HG02623 (cell line): ENCODE measurements around the gene PIP4P1.
"Not testable (repeated sequence)": the region's sequence is repeated elsewhere in the genome, so short reads cannot be mapped to it uniquely, and the experiment has no call there.

Source experiments
- ATAC-seq: cut with Tn5 transposase; IDR thresholded peaks from one replicate; pipeline ENCODE4 v1.9.1; 2021; ENCODE audit warnings: moderate library complexity; ENCODE audit not compliant: unreplicated experiment

The PIP4P1 gene

DNA sequence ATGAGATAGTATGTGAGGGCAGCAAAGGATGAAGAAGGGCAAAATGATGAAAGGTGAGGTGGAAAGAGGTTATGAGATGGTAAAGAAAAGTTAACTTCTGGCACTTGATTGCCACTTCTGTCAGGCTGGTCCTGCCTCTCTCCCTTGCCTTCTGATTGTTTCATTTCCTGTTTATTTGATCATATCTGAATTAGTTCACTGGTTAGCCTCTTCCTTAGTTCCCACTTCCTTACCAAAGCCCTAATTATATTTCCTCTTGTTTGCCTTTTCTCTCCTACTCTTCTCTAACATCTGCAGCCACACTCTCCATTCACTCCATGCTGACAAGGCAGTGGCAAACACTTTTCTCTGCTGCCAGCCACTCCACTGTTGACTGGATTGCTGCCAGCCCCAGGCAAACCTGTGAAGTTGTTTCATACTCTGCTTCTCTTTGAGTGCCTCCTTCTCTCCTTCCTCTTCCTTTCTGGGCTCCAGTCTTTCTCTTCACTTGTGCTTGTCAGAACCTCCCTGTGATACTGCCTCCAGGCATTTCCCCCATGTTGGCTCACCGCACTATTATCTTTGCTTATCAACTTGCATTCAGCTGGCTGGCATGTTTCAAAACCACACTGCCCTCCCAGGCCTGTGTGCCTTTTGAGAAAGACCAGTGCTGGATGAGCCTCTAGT lies 16.1 kb upstream of the PIP4P1 start:
- ATAC-seq, result no peak

DNA sequence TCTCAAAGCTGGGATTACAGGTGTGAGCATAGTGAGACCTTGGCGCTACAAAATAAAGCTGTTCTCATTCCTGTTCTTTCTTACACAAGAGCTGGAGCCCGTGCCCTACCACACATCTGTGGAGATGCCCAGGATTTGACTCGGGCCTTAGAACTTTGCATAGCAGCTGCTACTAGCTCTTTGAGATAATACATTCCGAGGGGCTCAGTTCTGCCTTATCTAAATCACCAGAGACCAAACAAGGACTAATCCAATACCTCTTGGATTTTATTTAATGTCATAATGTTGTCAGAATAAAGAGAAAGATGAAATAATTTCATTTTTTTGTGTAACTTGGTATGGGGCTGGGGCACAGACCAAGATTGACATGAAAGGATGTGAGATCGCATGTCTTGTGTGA lies 15.5 kb upstream of the PIP4P1 start:
- ATAC-seq, result no peak

DNA sequence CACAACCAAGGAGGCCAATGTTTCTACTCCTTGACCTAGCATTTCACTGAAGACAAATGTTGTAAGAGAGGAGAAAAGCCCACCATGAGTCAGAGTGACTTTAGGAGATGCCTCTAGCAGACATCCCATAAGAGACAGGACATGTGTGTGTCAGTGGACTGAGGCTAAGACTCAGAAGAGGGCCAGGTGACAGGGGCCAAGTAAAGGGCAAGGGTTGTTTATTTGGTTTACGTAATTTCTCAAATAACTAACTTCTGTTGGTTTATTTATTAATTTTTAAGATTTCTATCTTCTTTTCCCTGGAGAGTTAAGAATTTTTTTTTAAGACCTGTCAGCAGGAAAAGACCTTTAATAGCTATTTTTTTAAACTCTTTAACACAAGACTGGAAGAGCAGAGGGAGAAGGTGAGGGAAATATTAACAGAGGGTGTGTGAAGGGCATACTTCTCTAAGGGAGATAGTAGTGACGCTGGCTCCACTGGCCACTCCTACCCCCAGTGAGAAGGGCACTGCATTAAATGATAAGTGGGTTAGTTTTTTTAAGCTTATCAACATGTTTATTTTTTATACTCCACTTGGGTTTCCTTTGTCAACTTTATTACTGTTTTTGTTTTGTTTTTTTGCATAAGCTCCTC lies 11.4 kb upstream of the PIP4P1 start:
- no peak for ATAC-seq

DNA sequence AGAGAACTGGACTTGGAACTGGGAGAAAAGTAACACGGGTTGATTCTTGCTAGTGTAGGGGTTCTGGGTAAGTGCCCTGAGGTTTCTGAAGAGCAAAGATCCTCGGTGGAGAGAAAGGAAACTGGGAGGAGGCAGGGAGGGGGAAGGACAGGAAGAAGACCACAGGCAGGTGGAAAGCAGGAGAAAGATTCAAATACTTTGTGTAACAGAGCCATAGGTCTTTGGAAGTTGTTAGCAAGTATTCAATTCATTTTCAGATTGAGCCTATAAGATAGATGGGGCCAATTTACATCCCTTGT lies 9.3 kb upstream of the PIP4P1 start:
- no peak for ATAC-seq

DNA sequence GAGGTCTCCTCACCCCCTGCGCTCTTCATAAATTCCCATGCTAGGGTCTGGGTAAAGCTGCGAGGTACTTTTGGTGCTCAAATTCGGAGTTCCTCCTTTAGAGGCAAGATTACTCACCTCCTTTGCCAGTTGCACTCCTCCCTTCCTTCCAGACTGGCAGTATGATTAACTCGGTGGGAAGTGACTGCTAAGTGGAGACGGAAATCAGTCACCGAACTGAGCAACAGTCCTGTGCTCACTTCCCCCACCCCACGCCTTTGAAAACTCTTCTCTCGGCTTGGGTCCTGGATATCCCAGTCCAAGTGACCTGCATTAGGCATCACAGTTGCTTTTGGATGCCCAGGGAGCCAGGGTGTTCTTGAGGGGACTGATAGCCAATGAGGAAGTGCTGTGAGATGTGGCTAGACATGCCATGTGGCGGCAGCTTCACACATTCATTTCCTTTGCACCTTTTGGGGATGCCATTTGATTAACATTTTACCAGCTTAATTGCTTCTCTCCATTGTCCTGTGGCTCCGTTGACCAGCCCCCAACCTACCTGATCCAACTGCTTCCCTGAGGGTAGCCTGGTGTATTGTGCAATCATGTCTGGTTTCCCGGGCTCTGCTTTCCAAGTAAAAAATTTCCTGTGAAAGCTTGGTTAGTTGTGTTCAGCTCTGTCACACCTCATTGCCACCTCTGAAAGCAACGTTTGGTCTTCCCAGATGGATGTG lies 8.8 kb upstream of the PIP4P1 start:
- ATAC-seq, result peak; percentile 37

DNA sequence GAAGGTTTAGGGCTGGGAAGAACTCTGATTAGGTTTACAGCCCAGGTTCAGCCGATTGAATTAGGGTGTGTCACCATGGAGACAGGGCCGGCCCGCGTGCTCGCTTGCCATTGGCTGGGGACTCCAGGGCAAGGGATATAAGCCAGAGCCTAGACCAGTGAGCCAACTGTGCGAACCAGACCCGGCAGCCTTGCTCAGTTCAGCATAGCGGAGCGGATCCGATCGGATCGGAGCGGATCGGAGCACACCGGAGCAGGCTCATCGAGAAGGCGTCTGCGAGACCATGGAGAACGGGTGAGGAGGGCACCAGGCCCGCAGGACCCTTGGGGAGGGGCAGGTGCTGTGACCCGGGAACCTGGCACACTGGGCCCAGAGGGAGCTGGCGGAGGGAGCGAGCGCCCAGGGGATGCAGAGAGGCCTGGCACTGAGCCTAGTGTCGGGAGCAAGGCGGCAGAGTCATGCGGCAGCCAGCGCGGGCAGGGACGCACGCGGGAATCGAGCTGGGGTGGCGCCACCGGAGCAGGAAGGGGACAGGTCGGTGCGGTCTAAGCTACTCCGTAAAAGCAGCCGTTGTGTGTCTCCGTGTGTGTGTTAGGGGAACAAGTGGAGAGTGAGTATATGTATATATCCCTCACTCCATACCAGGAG lies 8.1 kb upstream of the PIP4P1 start, which contains the start of gene PNP:
PNP (plus strand) TSS at position 165 of the 648 bp plus-strand sequence; CDS start at position 284, 119 bp downstream.
- ATAC-seq, result peak; percentile 95

DNA sequence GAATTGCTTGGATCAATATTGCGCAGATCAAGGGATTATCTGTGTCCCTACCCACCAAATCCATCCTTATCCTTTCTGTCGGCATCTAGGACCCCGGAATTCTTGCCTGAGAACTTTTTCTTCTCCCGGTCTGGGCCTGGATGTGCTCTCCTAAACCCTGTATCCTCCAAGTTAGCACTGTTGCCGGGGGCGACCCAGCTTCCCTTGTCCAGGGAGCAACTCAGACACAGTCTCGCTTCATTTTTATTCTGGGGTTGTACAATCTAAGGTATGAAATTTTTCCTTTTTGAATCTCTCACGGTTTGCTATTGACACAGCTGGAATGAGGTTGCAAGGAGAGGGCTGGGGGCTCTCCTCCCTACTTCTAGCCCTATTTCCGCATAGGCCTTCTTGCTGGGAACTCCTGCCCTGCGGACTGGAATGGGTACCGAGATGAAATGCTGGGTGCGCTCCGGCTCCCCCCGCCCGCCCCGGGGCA lies 7.6 kb upstream of the PIP4P1 start:
- no peak for ATAC-seq

DNA sequence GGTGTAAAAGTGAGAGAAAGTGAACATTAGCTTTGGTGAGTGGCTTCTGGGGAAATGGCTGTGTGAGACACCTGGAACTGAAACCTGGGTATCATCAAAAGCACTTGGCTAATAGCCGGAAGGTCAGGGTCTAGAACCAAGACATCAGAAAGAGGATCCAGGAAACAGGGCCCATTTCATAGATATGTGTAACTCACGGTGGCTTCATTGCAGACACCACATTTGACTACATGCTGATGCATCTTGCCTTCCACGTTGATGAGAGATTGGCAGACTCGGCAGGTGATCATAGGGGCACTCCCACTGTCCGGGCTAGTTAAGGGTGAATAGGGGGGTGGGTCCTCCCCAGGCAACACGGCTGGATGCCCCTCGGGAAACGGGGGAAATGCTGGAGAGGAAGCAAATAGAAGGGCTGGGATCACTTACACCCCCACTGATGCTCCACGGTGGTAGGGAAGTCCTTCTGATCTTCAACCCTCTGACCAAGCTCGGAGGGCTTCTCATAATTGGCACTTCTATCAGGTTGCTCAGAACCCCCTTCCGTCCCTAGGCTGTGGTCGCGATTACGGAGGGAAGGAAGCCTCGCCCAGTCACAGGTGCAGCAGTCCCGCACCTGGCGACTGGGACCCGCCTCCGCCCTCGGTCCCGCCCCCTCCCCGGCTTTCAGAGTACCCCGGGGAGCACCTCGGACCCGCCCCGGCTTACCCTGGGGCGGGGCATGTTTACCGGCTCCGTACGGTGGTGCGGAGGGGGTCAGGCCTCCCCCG lies 593 bp downstream of the PIP4P1 start:
- ATAC-seq, result no peak

DNA sequence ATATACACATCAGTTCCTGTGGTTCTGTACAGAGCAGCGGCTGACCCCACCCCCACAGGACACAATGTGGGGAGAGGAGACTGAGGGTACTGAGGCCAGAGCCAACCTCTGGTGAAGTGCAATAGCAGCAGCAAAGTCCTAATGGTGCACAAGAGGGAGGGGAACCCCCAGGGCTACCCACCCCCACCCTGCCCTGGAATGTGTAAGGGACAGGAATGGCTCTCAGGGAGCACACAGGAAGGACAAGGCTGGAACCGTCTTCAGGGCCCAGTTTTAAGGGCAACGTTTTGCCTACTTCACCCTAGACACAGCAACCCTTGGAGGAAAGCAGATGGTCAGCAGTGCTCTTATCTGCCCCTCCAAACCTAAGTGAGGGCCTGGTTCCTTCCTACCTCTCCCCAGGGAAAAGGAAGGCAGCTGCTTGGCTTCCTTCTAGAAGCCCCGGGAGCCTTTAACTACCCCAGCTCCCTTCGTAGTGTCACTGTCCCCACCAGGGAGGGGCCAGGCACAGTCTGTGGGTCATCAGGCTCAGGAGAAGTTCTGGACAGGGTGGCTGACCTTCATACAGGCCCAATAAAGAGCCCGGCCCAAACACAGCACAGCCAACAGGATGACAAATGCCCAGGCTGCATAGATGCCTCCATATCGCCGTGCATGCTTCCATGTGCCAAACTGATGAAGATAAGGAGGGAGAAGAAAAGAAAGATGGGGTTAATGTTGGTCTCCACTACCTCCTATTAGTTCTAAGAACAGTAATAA lies 3.0 kb downstream of the PIP4P1 start:
- no peak for ATAC-seq

DNA sequence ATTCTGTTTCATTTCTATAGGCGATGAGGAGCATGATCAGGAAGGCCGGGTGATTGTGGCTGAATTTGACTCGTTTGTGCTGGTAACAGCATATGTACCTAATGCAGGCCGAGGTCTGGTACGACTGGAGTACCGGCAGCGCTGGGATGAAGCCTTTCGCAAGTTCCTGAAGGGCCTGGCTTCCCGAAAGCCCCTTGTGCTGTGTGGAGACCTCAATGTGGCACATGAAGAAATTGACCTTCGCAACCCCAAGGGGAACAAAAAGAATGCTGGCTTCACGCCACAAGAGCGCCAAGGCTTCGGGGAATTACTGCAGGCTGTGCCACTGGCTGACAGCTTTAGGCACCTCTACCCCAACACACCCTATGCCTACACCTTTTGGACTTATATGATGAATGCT lies 4.3 kb downstream of the PIP4P1 start:
- no peak for ATAC-seq

DNA sequence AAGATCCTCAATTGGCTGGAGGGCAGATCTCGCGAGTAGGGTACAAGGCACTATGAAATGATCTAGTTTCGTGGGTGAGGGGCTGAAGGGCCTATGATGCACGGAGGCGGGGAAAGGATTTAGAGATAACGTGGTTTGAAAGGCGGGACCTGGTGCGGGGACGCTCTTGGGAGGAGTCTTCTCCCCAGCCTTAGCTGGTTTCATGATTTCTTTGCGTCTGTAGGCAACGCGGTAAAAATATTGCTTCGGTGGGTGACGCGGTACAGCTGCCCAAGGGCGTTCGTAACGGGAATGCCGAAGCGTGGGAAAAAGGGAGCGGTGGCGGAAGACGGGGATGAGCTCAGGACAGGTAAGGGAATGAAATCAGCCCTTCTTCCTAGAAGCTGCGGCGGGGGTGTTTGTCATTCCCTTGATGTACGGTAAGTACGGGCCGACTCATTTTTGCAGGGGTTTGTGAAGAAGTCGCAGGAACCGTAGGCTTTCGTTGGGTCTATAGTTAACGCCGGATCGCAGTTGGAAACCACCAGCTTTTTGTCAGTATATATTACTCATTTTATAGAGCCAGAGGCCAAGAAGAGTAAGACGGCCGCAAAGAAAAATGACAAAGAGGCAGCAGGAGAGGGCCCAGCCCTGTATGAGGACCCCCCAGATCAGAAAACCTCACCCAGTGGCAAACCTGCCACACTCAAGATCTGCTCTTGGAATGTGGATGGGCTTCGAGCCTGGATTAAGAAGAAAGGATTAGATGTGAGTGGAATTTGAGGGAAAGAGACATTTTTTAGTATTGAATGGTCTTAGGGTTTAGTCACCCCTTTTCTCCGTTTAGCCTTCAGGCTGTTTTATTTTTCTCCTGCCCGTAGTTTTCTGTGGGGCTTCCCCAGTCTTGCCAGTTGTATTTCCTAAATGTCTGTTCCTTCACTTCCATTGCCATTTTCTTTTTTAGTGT lies 5.6 kb downstream of the PIP4P1 start:
- peak; percentile 43 for ATAC-seq

DNA sequence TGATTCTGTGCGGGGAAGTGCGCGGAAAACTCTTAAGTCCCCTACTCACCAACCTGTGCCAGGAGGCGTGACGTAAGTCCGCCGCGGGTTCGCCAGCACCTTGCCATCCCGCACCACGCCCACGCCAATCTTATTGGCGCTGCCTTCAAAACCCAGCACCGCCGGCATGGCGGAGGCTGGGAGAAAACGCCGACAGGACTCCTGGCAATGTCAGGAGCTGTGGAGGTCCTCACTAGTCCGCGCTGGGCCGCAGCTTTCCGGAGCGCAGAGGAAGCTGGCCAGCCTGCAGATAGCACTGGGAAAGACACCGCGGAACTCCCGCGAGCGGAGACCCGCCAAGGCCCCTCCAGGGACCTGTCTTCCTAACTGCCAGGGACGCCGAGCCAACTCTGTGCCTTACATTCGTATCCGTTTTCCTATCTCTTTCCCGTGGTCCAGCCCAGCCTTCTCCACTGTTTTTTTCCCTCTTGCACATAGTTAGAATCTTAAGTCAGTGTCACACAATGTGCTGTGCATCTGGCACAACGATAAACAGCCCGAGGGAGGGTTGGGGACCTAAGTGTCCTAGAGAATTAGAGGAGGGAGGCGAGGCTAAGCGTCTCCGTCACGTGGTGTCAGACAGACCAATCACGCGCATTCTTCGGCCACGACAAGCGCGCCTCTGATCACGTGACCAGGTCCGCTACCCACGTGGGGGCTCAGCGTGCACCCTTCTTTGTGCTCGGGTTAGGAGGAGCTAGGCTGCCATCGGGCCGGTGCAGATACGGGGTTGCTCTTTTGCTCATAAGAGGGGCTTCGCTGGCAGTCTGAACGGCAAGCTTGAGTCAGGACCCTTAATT lies 6.5 kb downstream of the PIP4P1 start, which contains the start of the genes APEX1 and OSGEP:
APEX1 (plus strand) TSS at position 711 of the 839 bp plus-strand sequence. CDS start 420 bp downstream, outside the sequence.
OSGEP (minus strand) TSS at position 297 of the 839 bp plus-strand sequence; CDS start at position 168, 129 bp downstream.
- ATAC-seq, result peak; percentile 89

DNA sequence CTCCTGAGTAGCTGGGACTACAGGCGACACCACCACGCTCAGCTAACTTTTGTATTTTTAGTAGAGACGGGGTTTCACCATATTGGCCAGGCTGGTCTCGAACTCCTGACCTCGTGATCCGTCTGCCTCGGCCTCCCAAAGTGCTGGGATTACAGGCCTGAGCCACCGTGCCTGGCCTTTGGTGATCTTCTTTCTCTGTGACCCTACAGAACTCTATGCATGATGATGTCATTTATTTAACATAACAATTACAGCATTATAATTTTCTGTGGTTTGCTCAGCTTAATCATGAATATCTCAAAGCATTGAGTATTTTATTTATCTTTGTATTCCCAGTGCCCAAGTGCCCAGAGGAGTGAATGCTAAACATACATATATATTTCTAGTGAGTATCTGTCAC lies 8.4 kb downstream of the PIP4P1 start:
- ATAC-seq, result not testable (repeated sequence)

DNA sequence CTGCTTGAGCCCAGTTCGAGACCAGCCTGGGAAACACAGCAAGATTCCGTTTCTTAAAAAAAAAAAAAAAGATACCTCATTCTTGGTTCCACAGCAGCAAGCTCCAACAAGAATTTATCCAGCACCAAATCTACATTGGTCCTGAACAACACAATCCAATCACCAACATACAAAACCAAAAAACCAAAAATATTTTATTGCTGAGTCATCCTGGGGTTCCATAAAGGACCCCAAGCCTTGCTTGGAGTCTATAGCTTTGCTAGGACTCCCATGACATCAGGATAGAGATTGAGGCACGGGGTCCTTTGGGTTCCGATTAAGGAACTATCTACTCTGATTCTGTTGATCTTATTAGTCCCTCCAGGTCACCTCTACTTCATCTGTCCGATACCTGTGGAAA lies 14.3 kb downstream of the PIP4P1 start:
- ATAC-seq, result no peak

DNA sequence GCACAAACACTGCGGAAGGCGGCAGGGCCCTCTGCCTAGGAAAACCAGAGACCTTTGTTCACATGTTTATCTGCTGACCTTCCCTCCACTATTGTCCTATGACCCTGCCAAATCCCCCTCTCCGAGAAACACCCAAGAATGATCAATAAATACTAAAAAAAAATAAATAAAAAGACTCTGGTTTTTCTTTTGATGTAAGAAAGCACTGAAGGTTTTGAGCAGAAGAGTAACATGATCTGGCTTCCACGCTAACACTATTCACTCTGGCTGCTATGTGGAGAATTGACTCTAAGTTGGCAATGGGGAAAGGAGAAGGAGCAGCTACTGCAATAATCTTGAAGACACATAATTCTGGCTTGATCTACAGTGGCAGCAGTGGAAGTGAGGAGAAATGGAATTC lies 17.6 kb downstream of the PIP4P1 start:
- ATAC-seq, result not testable (repeated sequence)

DNA sequence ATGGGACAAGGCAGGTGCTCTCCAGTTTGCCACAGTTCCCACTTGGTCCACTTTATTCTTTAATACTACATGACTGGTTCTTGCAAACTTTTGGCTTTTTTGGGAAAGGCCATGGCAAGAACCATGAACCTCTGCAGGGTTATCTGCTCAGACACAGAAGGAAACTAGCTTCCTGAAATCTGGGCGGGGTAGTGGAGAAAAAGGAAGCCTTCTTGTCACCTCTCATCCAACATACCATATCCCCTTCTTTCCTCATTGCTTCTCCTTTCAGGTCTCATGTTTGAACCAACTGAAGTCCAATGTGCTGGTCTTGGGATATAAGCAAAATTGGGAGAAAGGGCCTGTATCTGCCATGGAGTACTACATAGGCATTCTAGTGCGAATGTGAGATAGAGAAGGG lies 19.8 kb downstream of the PIP4P1 start:
- no peak for ATAC-seq

DNA sequence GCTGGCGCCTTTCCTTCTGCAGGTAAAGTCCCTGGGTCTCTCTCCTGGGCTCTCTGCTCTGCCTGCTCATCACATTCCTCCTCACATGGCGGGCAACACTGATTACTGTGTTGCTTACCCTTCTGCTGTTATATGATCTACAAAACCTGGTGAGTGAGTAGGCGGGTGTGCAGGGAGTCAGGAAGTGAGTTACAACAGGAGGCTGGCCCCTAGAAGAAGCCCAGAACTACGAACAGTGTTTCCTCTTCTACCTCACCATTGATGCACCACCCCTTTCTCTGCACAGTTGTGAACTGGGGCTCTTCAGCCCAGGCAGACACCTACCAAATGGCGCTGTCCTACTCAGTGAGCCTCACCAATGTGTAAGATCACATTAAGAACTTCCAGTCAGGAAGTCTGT lies 20.4 kb downstream of the PIP4P1 start:
- peak; percentile 72 for ATAC-seq

DNA sequence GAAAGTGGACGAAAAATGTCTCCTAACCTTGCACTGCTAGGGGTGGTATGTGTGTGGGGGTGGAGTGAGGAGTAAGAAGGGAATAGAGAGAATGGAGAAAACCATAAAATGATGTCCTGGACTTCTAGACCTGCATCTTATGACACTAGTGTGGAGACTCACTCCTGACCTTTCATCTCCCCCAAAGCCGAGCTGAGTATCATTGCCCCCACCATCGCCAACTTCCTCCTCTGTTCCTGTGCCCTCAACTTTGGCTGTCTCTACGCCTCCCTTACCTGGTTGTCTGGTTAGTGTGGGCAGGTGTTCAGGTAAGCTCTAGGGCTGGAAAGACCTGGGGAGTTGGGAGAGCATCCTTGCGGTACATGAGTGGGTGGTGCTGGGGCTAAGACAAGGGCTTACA lies 20.8 kb downstream of the PIP4P1 start:
- no peak for ATAC-seq
